Neuronal stem cell (in vitro differentiated cells): Measurements from ENCODE around the gene ANO3.
"Not testable (repeated sequence)": the region's sequence is repeated elsewhere in the genome, so short reads cannot be mapped to it uniquely, and the experiment has no call there.

ENCODE experiments used
- DNase-seq: peaks from one replicate; pipeline ENCODE4 v3.0.0-alpha.2; 2013; ENCODE audit warnings: low spot score
- H2AFZ ChIP-seq: one replicate; pipeline ENCODE4 v1.6.1; 2013; ENCODE audit warnings: mild to moderate bottlenecking, low read length, inconsistent platforms
- H2AK5ac ChIP-seq: 2 replicates; pipeline ENCODE4 v1.6.1; 2013; ENCODE audit warnings: low read depth, mild to moderate bottlenecking, inconsistent platforms, low read length, moderate library complexity, mixed read lengths
- H2BK120ac ChIP-seq: 2 replicates; pipeline ENCODE4 v1.6.1; 2013; ENCODE audit warnings: low read depth, mild to moderate bottlenecking, inconsistent platforms, low read length, moderate library complexity, mixed read lengths
- H2BK12ac ChIP-seq: one replicate; pipeline ENCODE4 v1.6.1; 2013; ENCODE audit warnings: low read length, inconsistent platforms
- H2BK15ac ChIP-seq: 2 replicates; pipeline ENCODE4 v1.6.1; 2013; ENCODE audit warnings: mild to moderate bottlenecking, low read length, inconsistent platforms, mixed read lengths
- H2BK5ac ChIP-seq: one replicate; pipeline ENCODE4 v1.6.1; 2013; ENCODE audit warnings: inconsistent platforms, mild to moderate bottlenecking, low read length, moderate library complexity
- H3K14ac ChIP-seq: one replicate; pipeline ENCODE4 v1.6.1; 2013; ENCODE audit warnings: low read length, inconsistent platforms
- H3K18ac ChIP-seq: 2 replicates; pipeline ENCODE4 v1.6.1; 2013; ENCODE audit warnings: low read length, inconsistent platforms
- H3K23ac ChIP-seq: 2 replicates; pipeline ENCODE4 v1.6.1; 2013; ENCODE audit warnings: low read depth, mild to moderate bottlenecking, mixed read lengths, low read length, inconsistent platforms; ENCODE audit not compliant: poor library complexity
- H3K27ac ChIP-seq: replicated peaks from 3 replicates; pipeline ENCODE4 v1.5.1; 2013; ENCODE audit warnings: low read length, inconsistent platforms
- H3K27me3 ChIP-seq, 3 experiments: 2 replicates each; pipeline ENCODE4 v1.6.1; 2013; ENCODE audit warnings: low read length in 3 of 3, mild to moderate bottlenecking in 2 of 3, inconsistent platforms in 1 of 3, low read depth in 1 of 3, mixed read lengths in 1 of 3, moderate library complexity in 1 of 3; ENCODE audit not compliant: control insufficient read depth in 3 of 3, insufficient read depth in 3 of 3
- H3K36me3 ChIP-seq, 2 donors: replicated peaks in 1 of 2; 2 replicates each; pipeline ENCODE4 v1.6.1; 2013; ENCODE audit warnings: low read length in 2 of 2; ENCODE audit not compliant: control insufficient read depth in 2 of 2, insufficient read depth in 2 of 2
- H3K4ac ChIP-seq: 2 replicates; pipeline ENCODE4 v1.6.1; 2013; ENCODE audit warnings: inconsistent platforms, mild to moderate bottlenecking, low read length, moderate library complexity
- H3K4me1 ChIP-seq, 2 donors: 1 replicate in 1 of 2; 2 replicates in 1 of 2; pipeline ENCODE4 v1.6.1; 2013; ENCODE audit warnings: low read length in 2 of 2, low read depth in 1 of 2; ENCODE audit not compliant: control insufficient read depth in 2 of 2, insufficient read depth in 1 of 2
- H3K4me2 ChIP-seq: one replicate; pipeline ENCODE4 v1.6.1; 2013; ENCODE audit warnings: mild to moderate bottlenecking, low read length, inconsistent platforms; ENCODE audit not compliant: insufficient read depth, poor library complexity, severe bottlenecking
- H3K4me3 ChIP-seq, 2 donors: 2 replicates each; pipeline ENCODE4 v1.5.1; 2013; ENCODE audit warnings: low read length in 2 of 2, mild to moderate bottlenecking in 2 of 2, inconsistent platforms in 1 of 2, moderate library complexity in 1 of 2
- H3K79me1 ChIP-seq: one replicate; pipeline ENCODE4 v1.6.1; 2013; ENCODE audit warnings: low read depth, mild to moderate bottlenecking, inconsistent platforms, low read length, moderate library complexity
- H3K9ac ChIP-seq: one replicate; pipeline ENCODE4 v1.6.1; 2013; ENCODE audit warnings: mild to moderate bottlenecking, low read depth, low read length, inconsistent platforms; ENCODE audit not compliant: poor library complexity
- H3K9me3 ChIP-seq, 2 donors: replicated peaks in 1 of 2; 2 replicates each; pipeline versions ENCODE3 to v1.6.1; 2013; ENCODE audit warnings: low read length in 2 of 2, mild to moderate bottlenecking in 2 of 2, inconsistent platforms in 1 of 2, low read depth in 1 of 2, mixed read lengths in 1 of 2, moderate library complexity in 1 of 2; ENCODE audit not compliant: control insufficient read depth in 2 of 2, insufficient read depth in 1 of 2
- H4K8ac ChIP-seq: one replicate; pipeline ENCODE4 v1.6.1; 2013; ENCODE audit warnings: low read depth, mild to moderate bottlenecking, inconsistent platforms, low read length, moderate library complexity
- H4K91ac ChIP-seq: one replicate; pipeline ENCODE4 v1.6.1; 2013; ENCODE audit warnings: low read length, low read depth, mild to moderate bottlenecking, inconsistent platforms; ENCODE audit not compliant: poor library complexity
- WGBS, 2 donors: extraction: QIAGEN DNeasy Blood & Tissue Kit; methylation state at CpG; one replicate each; pipeline ENCODE4 v1.1.7; 2013; ENCODE audit warnings: missing lambda C conversion rate in 2 of 2, mixed read lengths in 1 of 2; ENCODE audit not compliant: insufficient read length in 2 of 2, insufficient replicate concordance in 1 of 2; ENCODE audit errors: extremely low coverage in 2 of 2; 5-methylcytosine and 5-hydroxymethylcytosine counted together

The ANO3 gene

GRCh38 chr11:26623076-26623659 is 291.2 kb downstream of the ANO3 start:
- Histone ChIP-seq H3K4me3 (no peak overlapping the region), H3K4me2 (no peak overlapping the region), H3K27ac (no peak overlapping the region), H3K79me1 (no peaks in the 10 kb centered on the region), H3K9ac (no peak overlapping the region), H2BK12ac (no peak overlapping the region), H4K91ac (no peak overlapping the region), H3K4ac (no peak overlapping the region), H2BK120ac (no peak overlapping the region), H2AFZ (no peak overlapping the region), H3K4me1 (peaks cover 2 to 3% of the 10 kb centered on the region in 2 donors), H3K14ac (no peak overlapping the region), H3K23ac (no peak overlapping the region), H3K36me3 (no peaks in the 10 kb centered on the region), H2AK5ac (no peak overlapping the region), H4K8ac (no peak overlapping the region), H2BK5ac (no peak overlapping the region), H3K9me3 (no peaks in the 10 kb centered on the region), H3K27me3 (no peaks in the 10 kb centered on the region), H2BK15ac (no peak overlapping the region), H3K18ac (no peak overlapping the region)
- WGBS, 2 donors, result no CpG with 5 or more reads among the region's 2 CpGs
- DNase-seq, result no peak

GRCh38 chr11:26626346-26626745 is 294.4 kb downstream of the ANO3 start:
- Histone ChIP-seq H2BK120ac (no peak overlapping the region), H4K91ac (no peak overlapping the region), H3K4ac (no peak overlapping the region), H3K18ac (no peak overlapping the region), H3K9ac (no peak overlapping the region), H3K36me3 (no peaks in the 10 kb centered on the region), H2AFZ (no peak overlapping the region), H3K9me3 (no peaks in the 10 kb centered on the region), H3K4me1 (no peaks in the 10 kb centered on the region), H3K4me2 (no peak overlapping the region), H3K4me3 (no peak overlapping the region), H3K23ac (no peak overlapping the region), H3K14ac (no peak overlapping the region), H2BK15ac (no peak overlapping the region), H2AK5ac (no peak overlapping the region), H4K8ac (no peak overlapping the region), H3K27ac (no peak overlapping the region), H3K79me1 (no peaks in the 10 kb centered on the region), H3K27me3 (no peaks in the 10 kb centered on the region), H2BK12ac (no peak overlapping the region), H2BK5ac (no peak overlapping the region)
- DNase-seq, result no peak
- WGBS, 2 donors, result no CpG with 5 or more reads among the region's 1 CpG

GRCh38 chr11:26632691-26633159 is 300.8 kb downstream of the ANO3 start:
- H3K14ac ChIP-seq, result no peak overlapping the region

GRCh38 chr11:26643314-26643713 is 311.4 kb downstream of the ANO3 start:
- H3K9ac ChIP-seq, H2BK12ac ChIP-seq, H3K4me1 ChIP-seq, H2BK5ac ChIP-seq, H3K36me3 ChIP-seq, H3K27me3 ChIP-seq, H3K23ac ChIP-seq, H3K9me3 ChIP-seq, H2AFZ ChIP-seq, H3K4ac ChIP-seq, H3K14ac ChIP-seq, H2BK120ac ChIP-seq, H3K27ac ChIP-seq, H3K79me1 ChIP-seq, H3K4me2 ChIP-seq, H3K4me3 ChIP-seq, H2BK15ac ChIP-seq, H3K18ac ChIP-seq, DNase-seq, H4K91ac ChIP-seq, H2AK5ac ChIP-seq, H4K8ac ChIP-seq: not testable (repeated sequence)
- no CpG with 5 or more reads among the region's 10 CpGs for WGBS, 2 donors

More at GRCh38 chr11:26632691-26633159, 300.8 kb downstream of the ANO3 start:
- no peak overlapping the region for H2AK5ac ChIP-seq
- H3K36me3 ChIP-seq, result no peaks in the 10 kb centered on the region
- no peak overlapping the region for H3K23ac ChIP-seq
- no peak overlapping the region for H2AFZ ChIP-seq
- DNase-seq, result no peak
- H3K9ac ChIP-seq, result no peak overlapping the region
- no peak overlapping the region for H4K8ac ChIP-seq
- H3K79me1 ChIP-seq, result no peaks in the 10 kb centered on the region
- H2BK15ac ChIP-seq, result no peak overlapping the region
- no peak overlapping the region for H2BK120ac ChIP-seq
- no peaks in the 10 kb centered on the region for H3K9me3 ChIP-seq
- no peak overlapping the region for H3K27ac ChIP-seq
- H3K18ac ChIP-seq, result no peak overlapping the region
- no CpG with 5 or more reads among the region's 2 CpGs for WGBS, 2 donors
- H3K4ac ChIP-seq, result no peak overlapping the region
- no peaks in the 10 kb centered on the region for H3K4me1 ChIP-seq
- H2BK5ac ChIP-seq, result no peak overlapping the region
- no peak overlapping the region for H3K4me2 ChIP-seq
- H3K27me3 ChIP-seq, result no peaks in the 10 kb centered on the region
- H4K91ac ChIP-seq, result no peak overlapping the region
- no peak overlapping the region for H3K4me3 ChIP-seq
- H2BK12ac ChIP-seq, result no peak overlapping the region
